Measurements from ENCODE around the gene FREM3. TPM values are rescaled to one million over a fixed set of nuclear protein-coding genes. Genes with fewer than 3 reads are reported as not detected.
"Not testable (repeated sequence)": the region's sequence is repeated elsewhere in the genome, so short reads cannot be mapped to it uniquely, and the experiment has no call there.

The FREM3 gene
- total RNA-seq, 3 donors from 2014 or later: not detected

DNA sequence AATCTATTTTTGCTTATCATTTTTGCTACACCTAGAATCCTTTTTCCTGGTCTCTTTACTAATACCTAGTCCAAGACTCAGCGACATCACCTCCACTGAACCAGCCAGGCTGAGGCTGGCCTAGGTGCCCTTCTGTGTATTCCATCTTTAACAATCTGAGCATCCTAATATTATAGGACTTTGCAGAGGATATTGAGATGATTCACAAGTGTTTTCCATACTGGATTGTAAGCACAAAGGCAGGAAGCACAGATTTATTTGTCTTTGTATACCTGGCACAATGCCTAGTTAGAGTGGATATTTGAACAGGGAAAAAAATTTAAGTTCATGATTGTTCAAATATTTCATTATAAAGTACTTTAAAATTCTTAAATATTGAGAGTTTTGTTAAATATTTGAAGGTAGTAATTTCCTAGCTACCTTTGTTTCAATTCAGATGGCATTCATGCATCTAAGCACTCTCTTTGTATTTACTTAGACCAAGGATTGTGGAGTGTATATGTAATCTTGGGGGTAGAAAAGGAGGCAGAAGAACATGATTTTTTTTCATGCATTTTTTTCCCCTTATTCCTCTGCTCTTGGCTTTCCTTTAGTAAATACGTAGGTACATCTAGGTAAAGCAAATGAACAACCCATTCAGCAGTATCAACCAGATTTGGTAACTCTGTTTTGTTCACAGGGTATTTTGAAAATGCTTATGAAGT is 168.5 kb downstream of the FREM3 start:
- DNase-seq: no peak
- H3K9me3 ChIP-seq: no peaks in the 10 kb centered on the region
- TF ChIP-seq, protein P1, sequence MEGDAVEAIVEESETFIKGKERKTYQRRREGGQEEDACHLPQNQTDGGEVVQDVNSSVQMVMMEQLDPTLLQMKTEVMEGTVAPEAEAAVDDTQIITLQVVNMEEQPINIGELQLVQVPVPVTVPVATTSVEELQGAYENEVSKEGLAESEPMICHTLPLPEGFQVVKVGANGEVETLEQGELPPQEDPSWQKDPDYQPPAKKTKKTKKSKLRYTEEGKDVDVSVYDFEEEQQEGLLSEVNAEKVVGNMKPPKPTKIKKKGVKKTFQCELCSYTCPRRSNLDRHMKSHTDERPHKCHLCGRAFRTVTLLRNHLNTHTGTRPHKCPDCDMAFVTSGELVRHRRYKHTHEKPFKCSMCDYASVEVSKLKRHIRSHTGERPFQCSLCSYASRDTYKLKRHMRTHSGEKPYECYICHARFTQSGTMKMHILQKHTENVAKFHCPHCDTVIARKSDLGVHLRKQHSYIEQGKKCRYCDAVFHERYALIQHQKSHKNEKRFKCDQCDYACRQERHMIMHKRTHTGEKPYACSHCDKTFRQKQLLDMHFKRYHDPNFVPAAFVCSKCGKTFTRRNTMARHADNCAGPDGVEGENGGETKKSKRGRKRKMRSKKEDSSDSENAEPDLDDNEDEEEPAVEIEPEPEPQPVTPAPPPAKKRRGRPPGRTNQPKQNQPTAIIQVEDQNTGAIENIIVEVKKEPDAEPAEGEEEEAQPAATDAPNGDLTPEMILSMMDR (IDR thresholded peaks at IDR 0.05): no peak
- H3K36me3 ChIP-seq (ENCODE audit: low read depth): no peaks in the 10 kb centered on the region
- intact Hi-C loops (cut with DNase I, micrococcal nuclease): no loop called here
- no peak overlapping the region for H3K4me3 ChIP-seq
- no peaks in the 10 kb centered on the region for H3K4me1 ChIP-seq (ENCODE audit: low read depth)
- no peak for ATAC-seq

DNA sequence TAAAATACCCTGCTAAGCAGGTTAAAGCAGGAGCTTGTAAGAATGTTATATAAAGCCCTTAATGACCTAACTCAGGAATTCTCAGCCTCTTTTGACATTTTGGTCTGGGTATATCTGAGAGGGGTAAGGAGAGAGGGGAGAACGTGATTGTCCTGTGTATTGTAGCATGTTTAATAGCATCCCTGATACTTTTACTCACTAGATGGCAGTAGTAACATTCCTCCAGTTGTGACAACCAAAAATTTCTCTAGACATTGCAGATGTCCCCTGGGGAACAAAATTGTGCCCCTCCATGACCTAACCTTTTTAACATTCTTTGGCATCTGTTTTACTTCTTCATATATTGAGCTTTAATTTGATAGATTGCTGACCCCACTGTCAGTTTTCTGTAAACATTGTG is 169.1 kb downstream of the FREM3 start:
- TF ChIP-seq, protein P1 (IDR thresholded peaks at IDR 0.05): no peak
- DNase-seq (no peak), ATAC-seq (no peak)

DNA sequence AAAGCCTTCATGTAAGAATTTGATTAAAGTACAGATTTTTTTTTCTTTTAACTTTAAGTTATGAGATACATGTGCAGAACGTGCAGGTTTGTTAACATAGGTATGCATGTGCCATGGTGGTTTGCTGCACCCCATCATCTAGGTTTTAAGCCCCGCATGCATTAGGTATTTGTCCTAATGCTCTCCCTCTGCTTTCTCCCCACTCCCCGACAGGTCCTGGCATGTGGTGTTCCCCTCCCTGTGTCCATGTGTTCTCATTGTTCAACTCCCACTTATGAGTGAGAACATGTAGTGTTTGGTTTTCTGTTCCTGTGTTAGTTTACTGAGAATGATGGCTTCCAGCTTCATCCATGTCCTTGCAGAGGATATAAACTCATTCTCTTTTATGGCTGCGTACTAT is 172.4 kb downstream of the FREM3 start:
- H3K36me3 ChIP-seq (ENCODE audit: low read depth); H3K9me3 ChIP-seq; intact Hi-C loops (cut with DNase I, micrococcal nuclease); ATAC-seq; H3K4me1 ChIP-seq (ENCODE audit: low read depth); H3K4me3 ChIP-seq; DNase-seq: not testable (repeated sequence)

More for the DNA sequence above, 169.1 kb downstream of the FREM3 start:
- intact Hi-C loops (cut with DNase I, micrococcal nuclease): no loop called here
- Histone ChIP-seq H3K36me3 (ENCODE audit: low read depth) (no peaks in the 10 kb centered on the region), H3K4me1 (ENCODE audit: low read depth) (no peaks in the 10 kb centered on the region), H3K9me3 (no peaks in the 10 kb centered on the region), H3K4me3 (no peak overlapping the region)

Other genes starting within 250 kb of the FREM3 start
- gene SMARCA5, start 187.0 kb downstream of the FREM3 start, total RNA-seq: 10 to 100 TPM; 27.9 to 45.9 (median 30.5) TPM
- under 1 TPM in 1 of 3 donors, not detected in 2; 0.66 TPM for gene GYPE, start 204.9 kb upstream of the FREM3 start, total RNA-seq